ENCODE data around the gene TNC.

TNC gene

DNA sequence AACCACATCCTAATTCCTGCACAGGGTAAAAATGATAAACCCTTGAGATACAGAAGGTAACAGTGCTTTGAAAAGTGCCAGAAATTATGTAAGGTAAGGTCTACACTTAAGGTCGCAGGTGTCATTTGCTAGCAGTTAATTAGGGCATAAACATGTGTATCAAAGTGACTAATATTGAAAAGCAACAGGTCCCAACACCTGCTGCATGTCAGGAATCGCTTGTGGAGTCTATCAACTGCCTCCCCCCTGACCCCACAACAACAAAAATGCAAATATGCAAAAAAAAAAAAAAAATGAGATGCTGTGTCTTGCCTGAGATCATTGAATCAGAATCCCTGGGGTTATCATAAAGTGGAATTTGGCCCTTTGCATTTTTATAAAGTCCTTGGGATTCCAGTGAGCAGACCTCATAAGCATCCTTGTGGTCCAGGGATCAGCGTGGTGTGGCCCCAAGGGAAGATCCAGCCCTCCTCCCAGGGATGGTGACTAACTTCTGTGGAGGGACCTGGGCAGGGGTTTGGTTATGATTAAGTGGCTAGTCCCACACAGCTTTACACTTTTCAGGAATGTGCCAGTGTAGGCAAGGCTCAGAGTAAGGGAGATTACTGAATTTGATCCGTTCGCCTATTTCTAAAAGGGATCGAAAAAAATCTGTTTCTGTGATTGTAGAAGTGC lies 95.1 kb downstream of the TNC start:
- DNase-seq, result no peak
- intact Hi-C loops (cut with DNase I), result no loop called here

DNA sequence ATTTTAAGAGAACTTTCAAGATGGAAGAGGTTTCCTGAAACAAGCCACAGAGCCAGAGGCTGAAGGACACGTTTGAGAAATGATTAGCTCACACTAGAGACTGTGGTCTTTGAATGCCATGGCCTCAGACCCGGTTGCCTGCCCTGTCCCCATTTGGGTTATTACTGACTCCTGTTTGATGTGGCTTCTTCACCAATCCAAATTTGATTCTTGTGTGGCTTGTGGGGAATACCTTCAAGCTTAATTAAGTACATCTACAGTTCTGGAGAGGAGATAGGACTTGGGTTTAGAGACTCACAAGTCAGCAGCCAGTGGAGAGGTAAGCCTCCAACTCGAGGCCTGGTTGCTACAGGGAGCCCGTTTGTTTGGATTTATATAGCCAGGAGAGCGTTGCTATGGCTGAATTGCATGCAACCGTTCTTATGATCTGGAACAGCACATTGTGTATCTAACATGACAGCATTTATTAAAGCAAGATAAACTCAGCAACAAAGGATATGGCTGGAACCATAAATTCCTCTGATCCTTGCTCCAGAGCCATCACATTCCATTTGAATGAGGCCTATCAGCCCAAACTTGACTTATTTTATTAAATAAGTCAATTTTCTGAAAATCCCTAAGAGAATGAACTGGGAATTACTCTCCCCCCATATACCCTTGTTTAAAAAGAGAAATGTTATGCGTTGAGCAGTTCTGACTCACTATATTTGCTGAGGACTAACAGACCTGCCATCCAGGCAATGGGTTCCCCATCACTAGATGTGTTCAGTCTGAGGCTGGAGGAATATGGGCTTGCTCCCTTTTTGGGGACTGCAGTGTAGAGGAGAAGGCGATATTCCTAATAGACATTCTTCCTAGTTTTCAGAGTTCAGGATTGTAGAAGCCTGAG lies 99.2 kb downstream of the TNC start:
- intact Hi-C loops (cut with DNase I), result loop anchor here (10.0 kb wide), 1 partner anchor 506 kb away; no protein-coding TSS in a partner anchor
- DNase-seq, result no peak

DNA sequence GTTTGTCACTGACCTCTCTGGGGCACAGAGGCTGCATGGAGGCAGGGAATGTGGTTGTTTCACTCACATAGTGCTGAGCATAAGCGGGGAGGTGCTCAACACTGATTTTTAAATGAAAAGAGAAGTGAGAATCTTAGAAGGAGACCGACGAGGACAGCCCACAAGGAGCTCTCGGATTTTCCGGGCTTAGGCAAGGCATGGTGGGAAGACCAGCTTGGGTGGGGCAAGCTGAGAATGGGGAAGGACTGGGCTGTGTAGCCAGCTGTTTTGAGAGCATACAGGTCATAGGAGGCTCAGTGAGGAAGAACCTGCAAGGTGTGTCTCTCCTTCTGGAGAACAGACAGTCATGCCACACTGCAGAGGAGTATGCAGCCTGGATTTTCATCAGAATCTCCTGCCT lies 101.6 kb downstream of the TNC start:
- DNase-seq, result no peak
- intact Hi-C loops (cut with DNase I), result loop anchor here (10.0 kb wide), 1 partner anchor 508 kb away; no protein-coding TSS in a partner anchor

DNA sequence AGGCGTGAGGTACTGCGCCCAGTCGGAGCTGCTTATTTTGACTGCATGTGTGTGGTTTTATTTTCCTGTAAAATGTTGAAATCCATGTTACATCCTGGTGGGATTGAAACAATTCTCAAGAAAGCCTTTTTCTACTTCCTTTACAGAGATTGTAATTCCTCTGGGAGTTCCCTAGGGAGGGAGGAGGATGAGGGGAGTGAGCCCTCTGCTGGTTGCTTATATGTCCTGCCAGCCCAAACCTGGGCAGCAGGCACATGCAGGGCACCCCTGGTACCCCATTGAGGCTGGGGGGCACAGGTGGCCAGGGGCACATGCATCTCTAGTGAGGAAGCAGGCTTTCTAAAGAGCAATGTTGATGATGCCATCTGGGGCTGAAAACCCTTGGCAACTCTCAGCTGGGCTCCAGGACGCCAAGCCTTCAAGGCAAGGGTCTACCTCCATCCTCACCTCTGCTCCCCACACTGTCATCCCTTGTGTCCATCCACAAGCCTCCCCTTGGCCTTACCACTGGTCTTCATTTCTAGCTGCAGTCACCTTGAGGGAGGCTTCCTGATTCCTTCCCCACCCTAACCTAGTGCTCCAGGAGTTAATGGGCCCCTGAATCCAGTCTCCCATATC lies 102.8 kb downstream of the TNC start:
- DNase-seq, result peak in 4 of 10 donors; percentile 22 to 86 (median 28)
- intact Hi-C loops (cut with DNase I), result loop anchor here (2.0 to 10.0 kb wide), 3 partner anchors 276 to 510 kb away; partner anchors contain the start of gene TEX48

DNA sequence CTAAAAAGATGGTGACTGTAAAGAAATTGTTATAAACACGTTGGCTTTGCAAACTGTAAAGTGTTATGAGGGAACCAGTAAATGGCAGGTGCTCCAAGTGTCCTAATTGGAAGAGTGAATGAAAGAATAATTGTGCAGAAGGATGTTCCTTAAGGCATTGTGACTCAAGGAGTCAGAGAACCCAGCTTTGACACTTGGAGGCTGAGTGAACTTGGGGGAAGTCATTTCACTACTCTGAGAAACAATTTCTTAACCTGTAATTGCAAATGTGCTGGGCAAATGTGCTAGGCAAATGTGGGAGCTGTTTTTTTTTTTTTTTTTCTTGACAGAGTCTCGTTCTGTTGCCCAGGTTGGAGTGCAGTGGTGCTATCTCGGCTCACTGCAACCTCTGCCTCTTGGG lies 103.5 kb downstream of the TNC start:
- intact Hi-C loops (cut with DNase I), result loop anchor here (1.0 to 10.0 kb wide), 5 partner anchors 276 to 609 kb away; partner anchors contain the start of gene TEX48
- no peak for DNase-seq

DNA sequence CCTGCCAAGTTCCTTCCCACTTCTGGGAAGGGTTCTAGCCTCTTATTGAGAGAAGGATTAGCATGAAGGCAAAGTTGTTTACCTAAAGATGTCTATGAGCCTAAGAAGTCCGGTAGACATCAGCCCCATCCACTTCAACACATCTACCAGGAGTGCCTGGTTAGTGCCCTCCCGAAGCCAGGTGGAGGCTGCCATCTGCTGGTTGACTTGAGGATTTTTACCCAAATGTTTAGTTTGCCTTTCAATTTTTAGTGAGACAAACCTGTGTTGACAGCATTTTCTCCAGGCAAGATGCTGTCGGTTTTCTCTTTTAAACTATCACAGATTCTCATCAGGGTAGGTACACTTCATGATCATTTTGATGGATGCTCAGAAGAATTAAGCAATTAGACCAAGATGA lies 104.0 kb downstream of the TNC start:
- peak; percentile 44 to 94 (median 74) for DNase-seq

DNA sequence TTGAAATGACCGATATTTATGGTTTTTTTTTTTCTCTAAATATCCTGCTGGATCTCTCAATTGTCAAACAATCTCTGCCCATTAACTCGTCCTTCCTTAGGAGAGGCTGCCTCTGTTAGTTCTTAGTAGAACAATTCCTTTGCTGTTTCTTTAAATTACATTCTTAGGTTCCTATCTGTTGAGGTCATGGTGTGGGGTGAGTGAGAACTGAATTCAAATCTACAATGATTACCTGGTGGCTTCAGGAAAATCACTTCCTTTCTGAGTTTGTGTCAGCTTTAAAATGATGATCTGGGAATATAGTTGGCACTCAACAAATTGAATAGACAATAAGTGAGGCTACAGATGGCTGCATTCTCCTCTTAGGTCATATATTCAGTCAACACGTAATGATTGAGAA lies 105.5 kb downstream of the TNC start:
- intact Hi-C loops (cut with DNase I), result loop anchor here (5.0 to 10.0 kb wide), 2 partner anchors 350 to 512 kb away; no protein-coding TSS in a partner anchor
- DNase-seq, result no peak

More for the DNA sequence above, 104.0 kb downstream of the TNC start:
- intact Hi-C loops (cut with DNase I), result loop anchor here (1.0 to 10.0 kb wide), 5 partner anchors 275 to 609 kb away; partner anchors contain the start of gene TEX48

DNA sequence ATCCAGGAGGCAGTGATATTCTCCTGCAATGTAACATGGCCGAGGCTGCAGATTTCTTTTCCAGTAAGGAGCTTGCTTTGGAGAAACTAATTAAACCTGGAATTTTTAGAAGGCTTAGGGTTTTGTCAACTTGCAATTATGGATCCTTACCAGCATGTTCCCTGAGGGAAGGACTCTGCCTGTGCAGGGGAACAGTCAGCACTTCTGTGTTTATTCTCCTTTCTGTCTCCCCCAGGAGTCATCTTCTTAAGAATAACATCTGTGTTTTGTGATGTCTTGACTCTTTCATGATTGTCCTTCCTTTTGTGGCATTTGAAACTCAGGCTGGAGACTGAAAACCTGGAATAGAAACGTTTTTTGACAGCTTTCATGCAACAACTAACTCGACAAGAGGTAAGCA lies 107.1 kb downstream of the TNC start:
- intact Hi-C loops (cut with DNase I), result loop anchor here (5.0 to 10.0 kb wide), 2 partner anchors 349 to 514 kb away; no protein-coding TSS in a partner anchor
- DNase-seq, result no peak

DNA sequence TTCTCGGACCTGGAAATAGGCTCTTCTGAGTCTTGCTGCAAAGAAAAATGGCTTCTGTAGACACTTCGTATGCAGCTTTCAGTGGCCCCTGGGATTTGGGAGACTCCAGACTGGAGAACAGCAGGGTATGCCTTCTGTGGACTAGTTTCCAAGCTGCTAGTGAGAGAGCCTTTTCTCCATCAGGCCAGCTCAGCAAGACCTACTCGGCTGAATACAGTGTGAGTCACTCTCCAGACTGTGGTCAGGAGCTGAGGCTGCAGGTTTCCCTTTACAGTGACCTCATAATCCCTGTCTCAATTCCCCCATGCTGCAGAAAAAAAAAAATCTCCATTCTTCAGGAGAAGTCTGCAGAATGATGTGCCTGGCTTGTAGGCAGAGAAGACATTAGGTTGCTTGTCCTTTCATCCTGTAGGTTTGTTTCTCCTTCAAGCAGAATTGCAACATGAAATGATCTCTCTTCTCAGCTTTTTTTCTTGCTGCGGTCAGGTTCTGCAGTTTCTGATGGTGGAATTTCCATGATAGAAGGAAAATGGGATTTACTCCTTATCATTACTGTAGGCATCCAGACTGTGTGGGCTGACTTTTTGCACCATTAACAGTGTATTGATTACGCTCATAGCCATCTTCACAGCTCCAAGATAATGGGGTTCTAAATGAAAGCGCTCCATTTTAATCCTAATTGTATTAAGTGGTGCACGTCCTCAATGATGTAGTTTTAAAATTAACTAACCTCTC lies 109.3 kb downstream of the TNC start:
- no peak for DNase-seq
- intact Hi-C loops (cut with DNase I), result no loop called here

DNA sequence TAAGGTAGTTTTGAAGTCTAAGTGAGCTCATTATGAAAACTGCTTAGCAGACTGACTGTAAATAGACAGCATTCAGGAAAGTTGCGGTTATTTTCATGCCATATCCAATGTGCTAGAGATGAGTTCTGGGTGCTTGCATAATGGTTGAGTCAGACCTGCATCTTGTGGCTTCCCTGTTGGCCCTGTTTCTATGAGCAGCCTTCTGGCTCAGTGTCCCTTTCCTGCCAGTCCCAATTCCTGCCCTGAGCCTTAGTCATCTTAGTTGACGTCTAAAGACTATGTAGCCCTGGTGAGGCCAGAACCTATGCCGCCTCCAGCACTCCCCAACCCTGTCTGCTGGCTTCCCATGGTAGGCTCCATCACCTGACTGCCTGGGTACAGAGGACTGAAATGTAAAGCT lies 111.3 kb downstream of the TNC start:
- DNase-seq, result peak in 5 of 10 donors; percentile 13 to 86 (median 14)

DNA sequence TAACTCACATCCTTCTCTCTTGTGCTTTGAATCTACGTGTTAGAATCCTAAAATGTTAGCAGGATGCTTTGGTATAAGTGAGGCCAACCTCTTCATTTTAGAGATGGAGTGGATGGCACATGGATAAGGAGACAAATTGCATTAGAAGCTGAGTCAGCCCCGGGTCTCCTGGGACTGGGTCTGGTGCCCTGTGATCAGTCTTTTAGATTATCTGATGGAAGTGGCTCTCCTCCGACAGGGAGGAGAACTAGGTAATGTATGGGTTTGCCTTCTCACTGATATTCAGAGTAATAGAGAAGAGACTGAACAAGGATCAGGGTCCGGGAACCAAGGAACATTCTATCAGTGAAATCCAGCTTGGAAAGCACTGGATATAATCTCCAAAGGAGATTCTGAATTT lies 112.6 kb downstream of the TNC start:
- intact Hi-C loops (cut with DNase I), result no loop called here

More for the DNA sequence above, 111.3 kb downstream of the TNC start:
- intact Hi-C loops (cut with DNase I), result no loop called here

DNA sequence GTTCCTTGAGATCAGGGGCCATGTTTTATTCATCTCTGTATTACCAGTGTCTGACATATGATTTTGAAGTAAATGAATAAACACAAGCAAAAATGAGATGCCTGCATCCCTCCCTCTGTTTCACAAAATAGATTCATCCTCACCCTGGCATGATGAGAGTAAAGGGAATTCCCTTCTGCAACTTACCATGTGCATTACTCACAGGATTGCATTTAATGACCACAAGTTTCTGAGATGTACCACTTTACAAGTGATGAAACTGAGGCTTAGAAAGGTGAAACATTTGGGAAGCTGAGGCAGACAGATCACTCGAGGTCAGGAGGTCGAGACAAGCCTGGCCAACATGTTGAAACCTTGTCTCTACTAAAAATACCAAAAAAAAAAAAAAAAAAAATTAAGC lies 113.4 kb downstream of the TNC start:
- DNase-seq, result no peak
- intact Hi-C loops (cut with DNase I), result no loop called here

More for the DNA sequence above, 112.6 kb downstream of the TNC start:
- no peak for DNase-seq

DNA sequence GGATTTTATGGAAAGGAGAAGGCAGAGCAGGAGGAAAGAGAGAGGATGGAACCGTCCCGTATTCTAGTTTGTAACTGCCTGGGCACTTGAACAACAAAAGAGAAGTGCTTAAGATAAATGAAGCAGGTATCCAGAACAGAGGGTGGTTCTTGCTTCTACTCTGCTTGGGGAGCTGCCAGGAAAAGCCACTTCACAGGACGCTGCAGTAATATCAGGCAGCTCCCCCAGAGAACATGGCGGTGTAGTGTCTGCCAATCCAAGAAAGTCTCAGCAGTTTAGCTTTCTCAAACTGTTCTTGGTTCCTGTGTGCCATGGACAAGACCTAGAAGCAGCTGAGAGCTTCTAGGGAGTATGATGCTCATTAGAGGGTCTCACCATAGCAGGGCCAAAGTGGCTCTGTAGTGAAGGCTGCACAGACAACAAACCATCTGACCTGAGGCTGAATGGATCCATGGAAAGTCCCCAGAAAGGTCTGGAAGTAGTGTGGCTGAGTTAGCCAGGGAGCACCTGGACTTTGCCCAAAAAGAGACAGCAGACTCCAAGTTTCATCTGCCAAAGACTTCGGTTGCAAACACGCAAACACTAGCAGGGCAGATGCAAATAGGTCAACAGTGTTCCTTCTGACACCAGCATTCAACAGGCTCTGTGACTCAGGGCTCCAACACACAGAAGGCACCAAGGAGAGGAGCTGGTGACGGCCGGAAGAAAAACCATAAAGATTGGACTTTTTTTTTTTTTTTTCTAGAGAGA lies 115.4 kb downstream of the TNC start:
- no peak for DNase-seq
- intact Hi-C loops (cut with DNase I), result no loop called here

DNA sequence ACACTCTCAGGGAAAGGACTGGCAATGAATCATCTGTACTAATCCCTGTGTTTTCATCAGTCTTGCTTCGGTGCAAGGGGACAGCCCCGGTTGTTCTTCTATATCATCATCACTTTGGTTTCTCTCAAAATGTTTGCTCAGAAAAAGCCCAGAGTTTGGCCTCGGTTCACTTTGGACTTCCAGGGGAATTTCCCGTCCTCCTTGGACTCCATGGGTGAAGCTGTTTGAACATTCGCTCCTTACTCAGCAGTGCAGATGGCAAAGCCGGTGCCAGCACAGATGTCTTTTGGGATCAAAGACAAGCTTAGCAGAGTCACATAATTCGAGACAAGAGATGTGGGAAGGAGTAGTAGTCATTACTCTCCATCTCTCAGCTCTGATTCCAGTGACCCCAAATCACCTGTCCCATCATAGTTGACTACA lies 117.7 kb downstream of the TNC start:
- intact Hi-C loops (cut with DNase I), result no loop called here
- DNase-seq, result peak in 4 of 10 donors; percentile 25 to 85 (median 52)

DNA sequence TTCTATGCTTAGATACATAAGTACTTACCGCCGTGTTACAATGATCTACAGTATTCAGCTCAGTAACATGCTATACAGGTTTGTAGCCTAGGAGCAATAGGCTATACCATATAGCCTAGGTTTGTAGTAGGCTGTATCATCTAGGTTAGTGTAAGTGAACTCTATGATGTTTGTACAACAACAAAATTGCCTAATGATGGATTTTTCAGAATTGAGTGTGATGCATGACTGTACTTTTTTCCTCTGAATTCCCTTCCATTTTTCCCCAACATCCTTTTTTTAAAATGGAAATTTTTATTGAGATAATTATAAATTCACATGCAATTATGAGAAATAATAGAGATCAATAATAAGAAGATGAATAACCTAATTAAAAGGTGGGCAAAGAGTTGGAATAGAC lies 119.6 kb downstream of the TNC start:
- DNase-seq, result no peak
- intact Hi-C loops (cut with DNase I), result no loop called here

DNA sequence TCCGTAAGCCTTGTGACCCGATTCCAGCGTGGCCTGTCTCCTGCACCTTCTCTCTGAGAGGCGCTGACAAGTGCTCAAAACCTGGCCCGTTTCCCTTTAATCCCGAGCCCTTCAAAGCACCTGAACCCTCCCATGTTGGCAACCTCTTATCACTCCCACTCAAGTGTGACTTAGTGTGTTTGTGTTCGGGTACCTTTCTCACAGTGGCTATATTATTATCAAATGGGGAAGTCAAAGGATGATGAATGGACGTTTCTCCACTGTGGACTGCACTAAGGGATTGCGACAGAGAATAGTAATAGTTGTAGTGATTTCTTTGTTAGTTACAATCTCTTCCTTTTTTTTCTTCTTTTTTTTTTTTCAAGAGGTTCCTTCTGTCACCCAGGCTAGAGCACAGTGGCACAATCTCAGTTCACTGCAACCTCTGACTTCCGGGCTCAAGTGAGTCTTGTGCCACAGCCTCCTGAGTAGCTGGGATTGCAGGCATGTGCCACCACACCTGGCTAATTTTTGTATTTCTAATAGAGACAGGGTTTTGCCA lies 122.2 kb downstream of the TNC start:
- no peak for DNase-seq
- intact Hi-C loops (cut with DNase I), result no loop called here

DNA sequence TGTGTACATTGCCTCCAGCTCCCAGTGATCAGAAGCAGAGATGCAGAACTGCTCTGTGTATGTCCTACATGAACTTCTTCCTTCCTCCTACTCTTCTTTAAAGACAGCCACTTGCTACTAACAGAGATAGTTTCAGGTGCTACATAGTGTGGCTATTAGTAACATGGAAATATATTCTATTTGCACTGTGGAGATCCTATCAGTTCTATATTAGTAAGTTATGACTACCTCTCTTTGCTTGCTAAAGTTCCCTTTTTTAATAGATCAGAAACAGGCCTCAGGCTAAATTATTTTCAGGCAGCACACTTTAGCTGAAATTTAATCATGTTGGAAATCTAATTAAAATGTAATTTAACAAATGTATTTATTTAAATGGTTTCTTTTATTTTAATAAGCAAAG lies 123.2 kb downstream of the TNC start:
- intact Hi-C loops (cut with DNase I), result no loop called here
- DNase-seq, result no peak

DNA sequence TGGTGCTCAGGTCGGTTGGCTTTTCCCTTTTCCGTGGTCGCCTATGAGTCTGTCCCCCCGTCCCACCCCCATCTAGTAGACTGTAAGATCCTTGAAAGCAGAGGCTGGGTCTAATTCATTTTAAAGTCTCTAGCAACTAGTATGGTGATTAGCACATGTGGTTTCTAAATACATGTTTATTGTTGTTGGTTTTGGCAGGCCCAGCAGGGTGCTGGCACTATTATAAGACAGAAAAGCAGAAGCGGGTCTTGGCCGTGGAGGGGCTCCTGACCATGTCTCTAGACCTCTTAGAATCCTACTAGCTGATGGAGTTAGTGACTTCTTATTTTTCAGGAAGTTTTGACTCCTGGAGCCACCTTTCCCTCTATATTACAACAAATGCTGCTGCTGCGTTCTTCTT lies 126.1 kb downstream of the TNC start:
- no peak for DNase-seq
- intact Hi-C loops (cut with DNase I), result no loop called here

DNA sequence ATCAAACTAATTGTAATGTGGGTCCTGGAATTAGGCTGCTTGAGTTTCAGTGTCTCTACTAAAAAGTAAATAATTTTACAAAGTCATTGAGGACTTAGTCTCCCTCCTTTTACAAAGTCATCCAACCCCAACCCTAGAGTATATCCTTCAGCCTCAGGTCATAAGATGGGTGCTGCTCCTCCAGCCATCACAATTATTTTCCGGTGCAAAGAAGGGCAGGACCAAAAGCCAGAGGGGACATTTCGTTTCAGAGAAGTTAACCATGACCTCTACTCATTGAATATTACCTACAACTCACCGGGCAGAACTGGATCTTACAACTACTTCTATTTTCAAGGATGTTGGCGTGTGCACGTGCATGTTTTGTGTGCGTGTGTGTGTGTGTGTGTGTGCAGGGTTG lies 127.1 kb downstream of the TNC start:
- DNase-seq, result no peak
- intact Hi-C loops (cut with DNase I), result no loop called here
